ENCODE results near the gene KRTAP4-6. TPM values are rescaled to one million over a fixed set of nuclear protein-coding genes. Genes with fewer than 3 reads are reported as not detected.

Gene KRTAP4-6
- total and polyA plus RNA-seq, 2 of the 8 experiments (the other 6 are each of a cell fraction or from before 2014, with no cell fraction given): not detected

- H4K8ac ChIP-seq (ENCODE audit: extremely low read depth, insufficient read depth, low read length): no peak overlapping the region
- H3K79me2 ChIP-seq (ENCODE audit: control insufficient read depth in 1 of 2, insufficient read depth in 2 of 2, low read length in 2 of 2): no peaks in the 10 kb centered on the region
- ChIA-PET CTCF (ENCODE audit: partially characterized antibody) (no interaction called here), POLR2A (ENCODE audit: partially characterized antibody) (no interaction called here)
- no peaks in the 10 kb centered on the region for H3K79me1 ChIP-seq (ENCODE audit: low read depth, low read length)
- no peak overlapping the region for H3K4me2 ChIP-seq (ENCODE audit: insufficient read depth in 1 of 2, low read depth in 2 of 2, low read length in 2 of 2)
- no peak overlapping the region for H3K4me3 ChIP-seq (ENCODE audit: extremely low read depth in 1 of 4, insufficient read depth in 2 of 4, low read depth in 3 of 4, low read length in 4 of 4)
- 90% methylated on average over 2 of the region's 2 CpGs; no CpG with 5 or more reads in 1 of the 2 experiments for WGBS, 2 experiments (ENCODE audit: extremely low coverage in 1 of 2, insufficient coverage in 1 of 2, insufficient read length in 1 of 2, insufficient replicate concordance in 2 of 2, low coverage in 1 of 2, low lambda C conversion rate in 2 of 2, missing lambda C conversion rate in 1 of 2)
- no peak for FAIRE-seq
- DNase-seq (ENCODE audit: low read depth in 1 of 2, low spot score in 2 of 2): no peak
- no peaks in the 10 kb centered on the region for H3K36me3 ChIP-seq (ENCODE audit: control insufficient read depth in 2 of 4, insufficient read depth in 4 of 4, low read length in 3 of 4)
- TF ChIP-seq CBX5 (IDR thresholded peaks at IDR 0.05; ENCODE audit: low read depth, low read length): no peak
- TF ChIP-seq YY1 (IDR thresholded peaks at IDR 0.05; ENCODE audit: low read depth, low read length): no peak
- no peak for TF ChIP-seq CEBPB (IDR thresholded peaks at IDR 0.05; ENCODE audit: low read depth, low read length)
- no peak for TF ChIP-seq CBX8 (IDR thresholded peaks at IDR 0.05; ENCODE audit: borderline replicate concordance, low read depth, low read length)
- no peak for TF ChIP-seq TEAD4 (IDR thresholded peaks at IDR 0.05; ENCODE audit: low read depth, low read length)
- no peak for TF ChIP-seq HDAC2 (IDR thresholded peaks at IDR 0.05; ENCODE audit: borderline replicate concordance in 1 of 2, low read depth in 2 of 2, low read length in 2 of 2)
- TF ChIP-seq GABPA (IDR thresholded peaks at IDR 0.05; ENCODE audit: borderline replicate concordance, insufficient read depth, low read length): no peak
- TF ChIP-seq RAD21 (IDR thresholded peaks at IDR 0.05 in 1 of 2, conservative IDR thresholded peaks at IDR 0.05 in 1 of 2; ENCODE audit: low read depth in 2 of 2, low read length in 2 of 2): no peak
- peaks cover 2% of the 10 kb centered on the region; the same call in 1 of the 2 replicates for H3K23me2 ChIP-seq (ENCODE audit: low read depth, low read length)
- H2BK20ac ChIP-seq (ENCODE audit: low read length): no peak overlapping the region
- no peak overlapping the region for H4K5ac ChIP-seq (ENCODE audit: insufficient read length, low read depth, low read length)
- H2AK5ac ChIP-seq (ENCODE audit: low read depth, low read length): no peak overlapping the region
- no peak overlapping the region for H3K14ac ChIP-seq (ENCODE audit: insufficient read length)
- H3K56ac ChIP-seq (replicated peaks; ENCODE audit: insufficient read length, low read depth, low read length): no peak overlapping the region
- no peak overlapping the region for H2BK5ac ChIP-seq (ENCODE audit: low read depth, low read length)
- H3K9ac ChIP-seq (replicated peaks in 1 of 4; ENCODE audit: extremely low read depth in 1 of 4, low read depth in 3 of 4, low read length in 3 of 4): no peak overlapping the region
- H3K27me3 ChIP-seq (replicated peaks in 1 of 4; ENCODE audit: control insufficient read depth in 3 of 4, extremely low read depth in 1 of 4, insufficient read depth in 3 of 4, low read length in 3 of 4): no peaks in the 10 kb centered on the region
- no peak overlapping the region for H2BK12ac ChIP-seq (ENCODE audit: low read depth, low read length)
- no peak overlapping the region for H3K27ac ChIP-seq (ENCODE audit: low read depth, low read length)
- no peak overlapping the region for H2BK120ac ChIP-seq (replicated peaks; ENCODE audit: low read depth, low read length)
- H4K20me1 ChIP-seq (replicated peaks in 1 of 2; ENCODE audit: control insufficient read depth in 1 of 2, insufficient read depth in 2 of 2, low read length in 2 of 2): no peaks in the 10 kb centered on the region
- H2BK15ac ChIP-seq (ENCODE audit: low read length): no peak overlapping the region
- H4K91ac ChIP-seq (replicated peaks; ENCODE audit: insufficient read length, low read length): no peak overlapping the region
- peaks cover 6 to 10% of the 10 kb centered on the region in 2 experiments; a peak in 3 of 4 replicates for H3K9me3 ChIP-seq (ENCODE audit: insufficient read depth in 2 of 2, low read depth in 1 of 2, low read length in 1 of 2)
- no peaks in the 10 kb centered on the region for H3K4me1 ChIP-seq (replicated peaks in 1 of 4; ENCODE audit: control insufficient read depth in 3 of 4, insufficient read depth in 4 of 4, low read length in 3 of 4)
- H2AFZ ChIP-seq (ENCODE audit: low read length): no peak overlapping the region
- no peak overlapping the region for H3K23ac ChIP-seq (ENCODE audit: insufficient read length)
- no peak overlapping the region for H3K4ac ChIP-seq (replicated peaks; ENCODE audit: insufficient read length, low read depth, low read length)
- no peak overlapping the region for H3K18ac ChIP-seq (ENCODE audit: extremely low read depth, low read length)
Measured at GRCh38 chr17:41145261-41145660, 4.9 kb upstream of the KRTAP4-6 start.

Measured in H1 (cell line).